ENCODE data around the gene CACNA1B. TPM values are rescaled to one million over a fixed set of nuclear protein-coding genes. Genes with fewer than 3 reads are reported as not detected.
"Not testable (repeated sequence)": the region's sequence is repeated elsewhere in the genome, so short reads cannot be mapped to it uniquely, and the experiment has no call there.

The CACNA1B gene
- total and polyA plus RNA-seq, 4 donors: 0.01 to 0.20 (median 0.09) TPM; not detected in 1

DNA sequence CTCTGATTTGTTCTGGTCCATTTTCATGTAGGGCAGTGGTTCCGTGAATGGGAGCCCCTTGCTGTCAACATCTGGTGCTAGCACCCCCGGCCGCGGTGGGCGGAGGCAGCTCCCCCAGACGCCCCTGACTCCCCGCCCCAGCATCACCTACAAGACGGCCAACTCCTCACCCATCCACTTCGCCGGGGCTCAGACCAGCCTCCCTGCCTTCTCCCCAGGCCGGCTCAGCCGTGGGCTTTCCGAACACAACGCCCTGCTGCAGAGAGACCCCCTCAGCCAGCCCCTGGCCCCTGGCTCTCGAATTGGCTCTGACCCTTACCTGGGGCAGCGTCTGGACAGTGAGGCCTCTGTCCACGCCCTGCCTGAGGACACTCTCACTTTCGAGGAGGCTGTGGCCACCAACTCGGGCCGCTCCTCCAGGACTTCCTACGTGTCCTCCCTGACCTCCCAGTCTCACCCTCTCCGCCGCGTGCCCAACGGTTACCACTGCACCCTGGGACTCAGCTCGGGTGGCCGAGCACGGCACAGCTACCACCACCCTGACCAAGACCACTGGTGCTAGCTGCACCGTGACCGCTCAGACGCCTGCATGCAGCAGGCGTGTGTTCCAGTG, 244.0 kb downstream of the CACNA1B start:
- H3K4me1 ChIP-seq (ENCODE audit: control insufficient read depth in 5 of 5, insufficient read depth in 5 of 5, low read length in 5 of 5): no peaks in the 10 kb centered on the region
- H3K27me3 ChIP-seq (ENCODE audit: control insufficient read depth in 3 of 3, insufficient read depth in 3 of 3, low read length in 2 of 3): no peaks in the 10 kb centered on the region
- no peak overlapping the region for H3K9ac ChIP-seq (ENCODE audit: insufficient read depth in 1 of 2, low read length in 2 of 2)
- TF ChIP-seq, protein P1, sequence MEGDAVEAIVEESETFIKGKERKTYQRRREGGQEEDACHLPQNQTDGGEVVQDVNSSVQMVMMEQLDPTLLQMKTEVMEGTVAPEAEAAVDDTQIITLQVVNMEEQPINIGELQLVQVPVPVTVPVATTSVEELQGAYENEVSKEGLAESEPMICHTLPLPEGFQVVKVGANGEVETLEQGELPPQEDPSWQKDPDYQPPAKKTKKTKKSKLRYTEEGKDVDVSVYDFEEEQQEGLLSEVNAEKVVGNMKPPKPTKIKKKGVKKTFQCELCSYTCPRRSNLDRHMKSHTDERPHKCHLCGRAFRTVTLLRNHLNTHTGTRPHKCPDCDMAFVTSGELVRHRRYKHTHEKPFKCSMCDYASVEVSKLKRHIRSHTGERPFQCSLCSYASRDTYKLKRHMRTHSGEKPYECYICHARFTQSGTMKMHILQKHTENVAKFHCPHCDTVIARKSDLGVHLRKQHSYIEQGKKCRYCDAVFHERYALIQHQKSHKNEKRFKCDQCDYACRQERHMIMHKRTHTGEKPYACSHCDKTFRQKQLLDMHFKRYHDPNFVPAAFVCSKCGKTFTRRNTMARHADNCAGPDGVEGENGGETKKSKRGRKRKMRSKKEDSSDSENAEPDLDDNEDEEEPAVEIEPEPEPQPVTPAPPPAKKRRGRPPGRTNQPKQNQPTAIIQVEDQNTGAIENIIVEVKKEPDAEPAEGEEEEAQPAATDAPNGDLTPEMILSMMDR (IDR thresholded peaks at IDR 0.05; ENCODE audit: control extremely low read depth, extremely low read depth): no peak
- peaks cover 0 to 5% (median 0%) of the 10 kb centered on the region in 4 donors for H3K9me3 ChIP-seq (ENCODE audit: control insufficient read depth in 4 of 4, insufficient read depth in 3 of 4, low read length in 3 of 4)
- DNase-seq (no peak), ATAC-seq (ENCODE audit: insufficient read depth, low FRiP score) (no peak)
- WGBS, 2 donors: 92 to 97% methylated on average over 32 of the region's 32 CpGs
- no peaks in the 10 kb centered on the region for H3K36me3 ChIP-seq (ENCODE audit: control insufficient read depth in 4 of 4, insufficient read depth in 4 of 4, low read length in 4 of 4)
- H3K27ac ChIP-seq (ENCODE audit: low read depth in 1 of 2, low read length in 1 of 2): no peak overlapping the region
- H3K4me3 ChIP-seq: no peak overlapping the region

- no peaks in the 10 kb centered on the region for H3K4me1 ChIP-seq (ENCODE audit: control insufficient read depth in 5 of 5, insufficient read depth in 5 of 5, low read length in 5 of 5)
- H3K27ac ChIP-seq (ENCODE audit: low read depth in 1 of 2, low read length in 1 of 2): no peak overlapping the region
- DNase-seq (no peak), ATAC-seq (ENCODE audit: insufficient read depth, low FRiP score) (no peak)
- no peaks in the 10 kb centered on the region for H3K27me3 ChIP-seq (ENCODE audit: control insufficient read depth in 3 of 3, insufficient read depth in 3 of 3, low read length in 2 of 3)
- TF ChIP-seq, protein P1 (IDR thresholded peaks at IDR 0.05; ENCODE audit: control extremely low read depth, extremely low read depth): no peak
- no peaks in the 10 kb centered on the region for H3K36me3 ChIP-seq (ENCODE audit: control insufficient read depth in 4 of 4, insufficient read depth in 4 of 4, low read length in 4 of 4)
- no peak overlapping the region for H3K4me3 ChIP-seq
- WGBS, 2 donors: 82 to 83% methylated on average over 17 of the region's 17 CpGs
- H3K9me3 ChIP-seq (ENCODE audit: control insufficient read depth in 4 of 4, insufficient read depth in 3 of 4, low read length in 3 of 4): peaks cover 0 to 5% (median 0%) of the 10 kb centered on the region in 4 donors
- no peak overlapping the region for H3K9ac ChIP-seq (ENCODE audit: insufficient read depth in 1 of 2, low read length in 2 of 2)
Observed at GRCh38 chr9:138122201-138122600, 244.6 kb downstream of the CACNA1B start.

GRCh38 chr9:138122676-138123075, 245.1 kb downstream of the CACNA1B start:
- H3K4me1 ChIP-seq (ENCODE audit: control insufficient read depth in 5 of 5, insufficient read depth in 5 of 5, low read length in 5 of 5): no peaks in the 10 kb centered on the region
- no peak overlapping the region for H3K9ac ChIP-seq (ENCODE audit: insufficient read depth in 1 of 2, low read length in 2 of 2)
- no peaks in the 10 kb centered on the region for H3K27me3 ChIP-seq (ENCODE audit: control insufficient read depth in 3 of 3, insufficient read depth in 3 of 3, low read length in 2 of 3)
- ATAC-seq (ENCODE audit: insufficient read depth, low FRiP score) (no peak), DNase-seq (no peak)
- H3K27ac ChIP-seq (ENCODE audit: low read depth in 1 of 2, low read length in 1 of 2): no peak overlapping the region
- H3K4me3 ChIP-seq: no peak overlapping the region
- H3K36me3 ChIP-seq (ENCODE audit: control insufficient read depth in 4 of 4, insufficient read depth in 4 of 4, low read length in 4 of 4): no peaks in the 10 kb centered on the region
- TF ChIP-seq, protein P1 (IDR thresholded peaks at IDR 0.05; ENCODE audit: control extremely low read depth, extremely low read depth): no peak
- peaks cover 0 to 5% (median 0%) of the 10 kb centered on the region in 4 donors for H3K9me3 ChIP-seq (ENCODE audit: control insufficient read depth in 4 of 4, insufficient read depth in 3 of 4, low read length in 3 of 4)
- 68% methylated on average over 13 of the region's 13 CpGs for WGBS, 2 donors

DNA sequence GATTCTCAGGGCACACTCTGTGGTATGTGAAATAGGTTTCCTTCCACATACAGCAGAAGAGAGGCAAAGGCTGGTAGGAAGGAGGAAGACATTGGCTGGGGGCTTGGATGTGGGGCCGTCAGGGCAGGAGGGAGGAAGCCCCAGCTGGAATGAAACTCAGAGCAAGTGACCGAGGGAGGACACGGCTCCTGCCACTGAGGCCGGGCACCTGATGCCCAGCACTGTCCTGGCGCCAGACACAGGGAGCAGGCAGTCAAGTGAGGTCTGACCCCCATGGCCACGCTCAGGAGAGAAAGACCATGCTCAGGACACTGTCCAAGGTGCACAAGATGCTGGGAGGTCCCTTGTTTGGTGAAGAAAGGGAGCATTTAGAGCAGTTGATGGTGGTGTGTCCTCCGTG, 245.5 kb downstream of the CACNA1B start:
- Histone ChIP-seq H3K9ac (ENCODE audit: insufficient read depth in 1 of 2, low read length in 2 of 2) (no peak overlapping the region), H3K9me3 (ENCODE audit: control insufficient read depth in 4 of 4, insufficient read depth in 3 of 4, low read length in 3 of 4) (peaks cover 0 to 5% (median 0%) of the 10 kb centered on the region in 4 donors), H3K27ac (ENCODE audit: low read depth in 1 of 2, low read length in 1 of 2) (no peak overlapping the region), H3K27me3 (ENCODE audit: control insufficient read depth in 3 of 3, insufficient read depth in 3 of 3, low read length in 2 of 3) (no peaks in the 10 kb centered on the region), H3K4me1 (ENCODE audit: control insufficient read depth in 5 of 5, insufficient read depth in 5 of 5, low read length in 5 of 5) (no peaks in the 10 kb centered on the region), H3K36me3 (ENCODE audit: control insufficient read depth in 4 of 4, insufficient read depth in 4 of 4, low read length in 4 of 4) (no peaks in the 10 kb centered on the region), H3K4me3 (no peak overlapping the region)
- no peak for DNase-seq
- TF ChIP-seq, protein P1 (IDR thresholded peaks at IDR 0.05; ENCODE audit: control extremely low read depth, extremely low read depth): no peak
- WGBS, 2 donors: 86 to 90% methylated on average over 7 of the region's 7 CpGs
- ATAC-seq (ENCODE audit: insufficient read depth, low FRiP score): no peak

DNA sequence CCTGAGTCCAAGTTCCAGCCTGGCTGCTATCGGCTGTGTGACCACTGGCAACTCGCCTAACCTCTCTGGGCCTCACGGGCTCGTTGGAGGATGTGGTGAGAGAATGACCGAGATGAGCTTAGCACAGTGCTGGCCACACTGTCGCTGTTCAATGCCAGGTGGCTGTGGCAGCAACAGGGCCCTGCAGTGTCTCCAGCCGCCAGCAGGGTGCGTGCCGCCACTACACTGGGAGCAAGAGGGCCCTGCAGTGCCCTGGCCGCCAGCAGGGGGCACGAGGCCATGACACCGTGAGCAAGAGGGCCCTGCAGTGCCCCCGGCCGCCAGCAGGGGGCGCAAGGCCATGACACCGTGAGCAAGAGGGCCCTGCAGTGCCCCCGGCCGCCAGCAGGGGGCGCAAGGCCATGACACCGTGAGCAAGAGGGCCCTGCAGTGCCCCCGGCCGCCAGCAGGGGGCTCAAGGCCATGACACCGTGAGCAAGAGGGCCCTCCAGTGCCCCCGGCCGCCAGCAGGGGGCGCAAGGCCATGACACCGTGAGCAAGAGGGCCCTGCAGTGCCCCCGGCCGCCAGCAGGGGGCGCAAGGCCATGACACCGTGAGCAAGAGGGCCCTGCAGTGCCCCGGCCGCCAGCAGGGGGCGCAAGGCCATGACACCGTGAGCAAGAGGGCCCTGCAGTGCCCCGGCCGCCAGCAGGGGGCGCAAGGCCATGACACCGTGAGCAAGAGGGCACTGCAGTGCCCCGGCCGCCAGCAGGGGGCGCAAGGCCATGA, 248.7 kb downstream of the CACNA1B start:
- not testable (repeated sequence) for H3K9me3 ChIP-seq (ENCODE audit: control insufficient read depth in 4 of 4, insufficient read depth in 3 of 4, low read length in 3 of 4); H3K4me3 ChIP-seq; DNase-seq; H3K27ac ChIP-seq (ENCODE audit: low read depth in 1 of 2, low read length in 1 of 2); ATAC-seq (ENCODE audit: insufficient read depth, low FRiP score); H3K36me3 ChIP-seq (ENCODE audit: control insufficient read depth in 4 of 4, insufficient read depth in 4 of 4, low read length in 4 of 4); H3K4me1 ChIP-seq (ENCODE audit: control insufficient read depth in 5 of 5, insufficient read depth in 5 of 5, low read length in 5 of 5); H3K9ac ChIP-seq (ENCODE audit: insufficient read depth in 1 of 2, low read length in 2 of 2); H3K27me3 ChIP-seq (ENCODE audit: control insufficient read depth in 3 of 3, insufficient read depth in 3 of 3, low read length in 2 of 3)
- 58 to 77% methylated on average over 7 to 16 of the region's 42 CpGs for WGBS, 2 donors

Measured in lung (tissue), 12 donors.